H9 (cell line): ENCODE results near the gene SRRM3. TPM values are rescaled to one million over a fixed set of nuclear protein-coding genes. Genes with fewer than 3 reads are reported as not detected.

Experiments used
- DNase-seq: peaks from one replicate; pipeline ENCODE4 v3.0.0-alpha.2; 2017
- H2AFZ ChIP-seq: one replicate; pipeline ENCODE4 v1.6.1; 2013; ENCODE audit warnings: mild to moderate bottlenecking, low read length, control low read depth, moderate library complexity
- H2AK5ac ChIP-seq: 2 replicates; pipeline ENCODE4 v1.6.1; 2013; ENCODE audit warnings: low read length, control low read depth, mixed read lengths; ENCODE audit not compliant: insufficient read length
- H2BK120ac ChIP-seq: one replicate; pipeline ENCODE4 v1.6.1; 2013; ENCODE audit warnings: low read depth, mild to moderate bottlenecking, low read length, control low read depth, inconsistent platforms; ENCODE audit not compliant: poor library complexity, severe bottlenecking
- H2BK12ac ChIP-seq: 2 replicates; pipeline ENCODE4 v1.6.1; 2013; ENCODE audit warnings: low read length, control low read depth, mixed read lengths, low read depth; ENCODE audit not compliant: insufficient read length
- H2BK15ac ChIP-seq: 2 replicates; pipeline ENCODE4 v1.6.1; 2013; ENCODE audit warnings: low read depth, low read length, control low read depth
- H2BK20ac ChIP-seq: one replicate; pipeline ENCODE4 v1.6.1; 2013; ENCODE audit warnings: low read depth, mild to moderate bottlenecking, low read length, control low read depth, inconsistent platforms; ENCODE audit not compliant: poor library complexity, severe bottlenecking
- H2BK5ac ChIP-seq: 2 replicates; pipeline ENCODE4 v1.6.1; 2013; ENCODE audit warnings: low read length, control low read depth, mixed read lengths; ENCODE audit not compliant: insufficient read length
- H3K14ac ChIP-seq: 2 replicates; pipeline ENCODE4 v1.6.1; 2013; ENCODE audit warnings: low read length, control low read depth; ENCODE audit not compliant: insufficient read depth
- H3K18ac ChIP-seq: 2 replicates; pipeline ENCODE4 v1.6.1; 2013; ENCODE audit warnings: low read depth, mild to moderate bottlenecking, mixed read lengths, low read length, control low read depth; ENCODE audit not compliant: insufficient read length
- H3K23ac ChIP-seq: 2 replicates; pipeline ENCODE4 v1.6.1; 2013; ENCODE audit warnings: low read length, control low read depth, mixed read lengths, low read depth; ENCODE audit not compliant: insufficient read length
- H3K23me2 ChIP-seq: 2 replicates; pipeline ENCODE4 v1.6.1; 2013; ENCODE audit warnings: low read depth, mild to moderate bottlenecking, mixed read lengths, low read length, control low read depth; ENCODE audit not compliant: insufficient read length, poor library complexity, severe bottlenecking
- H3K27ac ChIP-seq: 2 replicates; pipeline ENCODE4 v1.5.1; 2013; ENCODE audit warnings: low read length, control low read depth, mixed read lengths, low read depth; ENCODE audit not compliant: insufficient read length
- H3K27me3 ChIP-seq: 2 replicates; pipeline ENCODE4 v1.6.1; 2013; ENCODE audit warnings: low read length, control low read depth, inconsistent platforms; ENCODE audit not compliant: insufficient read depth
- H3K4ac ChIP-seq: 2 replicates; pipeline ENCODE4 v1.6.1; 2013; ENCODE audit warnings: low read depth, mild to moderate bottlenecking, control low read depth, inconsistent platforms, low read length, moderate library complexity
- H3K4me1 ChIP-seq: 2 replicates; pipeline ENCODE4 v1.6.1; 2013; ENCODE audit warnings: low read length, control low read depth, inconsistent platforms; ENCODE audit not compliant: insufficient read depth
- H3K4me2 ChIP-seq: 2 replicates; pipeline ENCODE4 v1.6.1; 2013; ENCODE audit warnings: low read length, control low read depth, mixed read lengths; ENCODE audit not compliant: insufficient read length, insufficient read depth
- H3K56ac ChIP-seq: 2 replicates; pipeline ENCODE4 v1.6.1; 2013; ENCODE audit warnings: low read depth, mild to moderate bottlenecking, mixed read lengths, low read length, control low read depth; ENCODE audit not compliant: insufficient read length
- H3K79me1 ChIP-seq: 2 replicates; pipeline ENCODE4 v1.6.1; 2013; ENCODE audit warnings: low read depth, mild to moderate bottlenecking, moderate library complexity, low read length, control low read depth, inconsistent platforms; ENCODE audit not compliant: insufficient read depth, poor library complexity, severe bottlenecking
- H3K79me2 ChIP-seq: 2 replicates; pipeline ENCODE4 v1.6.1; 2013; ENCODE audit warnings: low read length, control low read depth, inconsistent platforms; ENCODE audit not compliant: insufficient read depth
- H3K9ac ChIP-seq: 2 replicates; pipeline ENCODE4 v1.6.1; 2013; ENCODE audit warnings: low read length, control low read depth, mixed read lengths; ENCODE audit not compliant: insufficient read length; ENCODE audit errors: extremely low read depth
- H3K9me3 ChIP-seq: one replicate; pipeline ENCODE4 v1.6.1; 2013; ENCODE audit warnings: low read depth, low read length, inconsistent platforms; ENCODE audit not compliant: control insufficient read depth
- H3T11ph ChIP-seq: one replicate; pipeline ENCODE4 v1.6.1; 2013; ENCODE audit warnings: mild to moderate bottlenecking, low read length, control low read depth, inconsistent platforms
- H4K20me1 ChIP-seq: one replicate; pipeline ENCODE4 v1.6.1; 2013; ENCODE audit not compliant: control insufficient read depth, insufficient read length, insufficient read depth
- H4K5ac ChIP-seq: 2 replicates; pipeline ENCODE4 v1.6.1; 2013; ENCODE audit warnings: low read depth, mild to moderate bottlenecking, mixed read lengths, low read length, control low read depth; ENCODE audit not compliant: insufficient read length
- H4K8ac ChIP-seq: replicated peaks from 2 replicates; pipeline ENCODE4 v1.6.1; 2013; ENCODE audit warnings: low read length, control low read depth, mixed read lengths, low read depth; ENCODE audit not compliant: insufficient read length
- H4K91ac ChIP-seq: 2 replicates; pipeline ENCODE4 v1.6.1; 2013; ENCODE audit warnings: low read depth, mild to moderate bottlenecking, moderate library complexity, mixed read lengths, low read length, control low read depth; ENCODE audit not compliant: insufficient read length
- H3K27ac Mint-ChIP-seq, 3 experiments: 2 replicates in 2 of 3; 3 replicates in 1 of 3; pipeline ENCODE4 v1.8.0; 2020 to 2021; ENCODE audit warnings: mixed read lengths in 3 of 3, mild to moderate bottlenecking in 1 of 3, moderate library complexity in 1 of 3
- H3K27me3 Mint-ChIP-seq: 2 replicates; pipeline ENCODE4 v1.8.0; 2021; ENCODE audit warnings: low read depth, mild to moderate bottlenecking, moderate library complexity, mixed read lengths
- H3K36me3 Mint-ChIP-seq, 3 experiments: 2 replicates in 2 of 3; 3 replicates in 1 of 3; pipeline ENCODE4 v1.8.0; 2020 to 2021; ENCODE audit warnings: low read depth in 3 of 3, mixed read lengths in 3 of 3; ENCODE audit not compliant: insufficient read depth in 1 of 3
- H3K4me1 Mint-ChIP-seq, 2 experiments: 2 replicates each; pipeline ENCODE4 v1.8.0; 2020; ENCODE audit warnings: mixed read lengths in 2 of 2
- H3K4me3 Mint-ChIP-seq, 2 experiments: 2 replicates in 1 of 2; 3 replicates in 1 of 2; pipeline ENCODE4 v1.8.0; 2020 to 2021; ENCODE audit warnings: mild to moderate bottlenecking in 2 of 2, mixed read lengths in 2 of 2, moderate library complexity in 1 of 2
- H3K9me3 Mint-ChIP-seq, 2 experiments: 2 replicates in 1 of 2; 3 replicates in 1 of 2; pipeline ENCODE4 v1.8.0; 2020; ENCODE audit warnings: mild to moderate bottlenecking in 2 of 2, mixed read lengths in 2 of 2, moderate library complexity in 1 of 2
- CTCF ChIP-seq: fragments of 200-600 bp; sonication (generic); conservative IDR thresholded peaks from 3 replicates; pipeline ENCODE4 v1.8.0; 2021; ENCODE audit warnings: antibody characterized with exemption, mild to moderate bottlenecking
- WGBS: extraction: QIAGEN DNeasy Blood & Tissue Kit; methylation state at CpG from one replicate; pipeline ENCODE4 v1.1.7; 2013; ENCODE audit warnings: missing lambda C conversion rate, low lambda C conversion rate, mixed read lengths; ENCODE audit not compliant: insufficient read length; ENCODE audit errors: extremely low coverage; 5-methylcytosine and 5-hydroxymethylcytosine counted together
- total RNA-seq: library from RNA; stranded (reverse); gene quantifications from 2 replicates; pipeline ENCODE4 v1.2.1, GENCODE V29; 2021

Gene SRRM3
- total RNA-seq, 1 experiment from 2014 or later = 11.0 TPM

GRCh38 chr7:76217942-76218566 lies 16.4 kb downstream of the SRRM3 start:
- no peak overlapping the region for H3K4ac ChIP-seq
- H2BK5ac ChIP-seq = no peak overlapping the region
- no peaks in the 10 kb centered on the region for H4K20me1 ChIP-seq
- no peak overlapping the region for H3K27ac ChIP-seq
- H4K91ac ChIP-seq = no peak overlapping the region
- no peak overlapping the region for H2BK12ac ChIP-seq
- H2AK5ac ChIP-seq = no peak overlapping the region
- DNase-seq = no peak
- H3K79me2 ChIP-seq = no peaks in the 10 kb centered on the region
- H3K27me3 ChIP-seq = no peaks in the 10 kb centered on the region
- H3K79me1 ChIP-seq = no peaks in the 10 kb centered on the region
- WGBS = no CpG with 5 or more reads among the region's 6 CpGs
- H3K9me3 ChIP-seq = no peaks in the 10 kb centered on the region
- no peak overlapping the region for H2BK15ac ChIP-seq
- Mint-ChIP-seq H3K9me3 (no peaks in the 10 kb centered on the region; a peak in 1 of 5 replicates), H3K4me3 (no peak overlapping the region), H3K27me3 (peaks cover 6% of the 10 kb centered on the region; the same call in 1 of the 2 replicates), H3K4me1 (peaks cover 35 to 53% of the 10 kb centered on the region in 2 experiments), H3K36me3 (no peaks in the 10 kb centered on the region), H3K27ac (no peak overlapping the region)
- no peak overlapping the region for H3K56ac ChIP-seq
- no peak overlapping the region for H3K23ac ChIP-seq
- no peak overlapping the region for H3K9ac ChIP-seq
- H3T11ph ChIP-seq = no peak overlapping the region
- no peak overlapping the region for H3K4me2 ChIP-seq
- no peaks in the 10 kb centered on the region for H3K23me2 ChIP-seq
- H4K5ac ChIP-seq = no peak overlapping the region
- H4K8ac ChIP-seq = no peak overlapping the region
- no peak overlapping the region for H3K18ac ChIP-seq
- H2AFZ ChIP-seq = no peak overlapping the region
- no peak overlapping the region for H2BK120ac ChIP-seq
- no peak overlapping the region for H2BK20ac ChIP-seq
- H3K14ac ChIP-seq = no peak overlapping the region
- peaks cover 14% of the 10 kb centered on the region; the same call in 1 of the 2 replicates for H3K4me1 ChIP-seq
- TF ChIP-seq CTCF = no peak
